Astrocyte of the spinal cord (primary cell): ENCODE results near the gene DNAJA3.

Experiments
- DNase-seq: peaks from one replicate; pipeline ENCODE4 v3.0.0; 2011; ENCODE audit warnings: low read depth, low spot score
- H3K4me3 ChIP-seq: 2 replicates; pipeline ENCODE4 v1.5.1; 2011; ENCODE audit warnings: low read depth, mild to moderate bottlenecking, low read length, moderate library complexity
- CTCF ChIP-seq: IDR thresholded peaks from 2 replicates; pipeline ENCODE4 v1.5.1; 2012; ENCODE audit warnings: low read depth, mild to moderate bottlenecking, low read length, inconsistent platforms
- in situ Hi-C: cut with HindIII; loops from 2 replicates; pipeline ENCODE4 v1.10.0; 2017; ENCODE audit warnings: low sequenced_read_pairs

DNAJA3 gene

GRCh38 chr16:4409081-4409932 lies 16.4 kb upstream of the DNAJA3 start:
- no peak overlapping the region for H3K4me3 ChIP-seq
- TF ChIP-seq CTCF, result no peak
- in situ Hi-C loops, result no loop called here
- no peak for DNase-seq

GRCh38 chr16:4410335-4411075 lies 15.2 kb upstream of the DNAJA3 start:
- in situ Hi-C loops, result no loop called here
- DNase-seq, result peak; percentile 93
- H3K4me3 ChIP-seq, result no peak overlapping the region
- no peak for TF ChIP-seq CTCF

GRCh38 chr16:4411684-4412083 lies 14.0 kb upstream of the DNAJA3 start:
- in situ Hi-C loops, result no loop called here
- H3K4me3 ChIP-seq, result no peak overlapping the region
- no peak for TF ChIP-seq CTCF
- no peak for DNase-seq

- in situ Hi-C loops, result no loop called here
- DNase-seq, result no peak
- no peak overlapping the region for H3K4me3 ChIP-seq
- TF ChIP-seq CTCF, result no peak
Observed at GRCh38 chr16:4412159-4412558, 13.5 kb upstream of the DNAJA3 start.

GRCh38 chr16:4412854-4413253 lies 12.8 kb upstream of the DNAJA3 start:
- in situ Hi-C loops, result no loop called here
- no peak for DNase-seq
- no peak overlapping the region for H3K4me3 ChIP-seq
- no peak for TF ChIP-seq CTCF

GRCh38 chr16:4414187-4414917 lies 11.3 kb upstream of the DNAJA3 start:
- no peak overlapping the region for H3K4me3 ChIP-seq
- no peak for DNase-seq
- TF ChIP-seq CTCF, result no peak
- in situ Hi-C loops, result no loop called here
